Measurements from ENCODE around the gene PTPRK.

- TF ChIP-seq, protein P1, sequence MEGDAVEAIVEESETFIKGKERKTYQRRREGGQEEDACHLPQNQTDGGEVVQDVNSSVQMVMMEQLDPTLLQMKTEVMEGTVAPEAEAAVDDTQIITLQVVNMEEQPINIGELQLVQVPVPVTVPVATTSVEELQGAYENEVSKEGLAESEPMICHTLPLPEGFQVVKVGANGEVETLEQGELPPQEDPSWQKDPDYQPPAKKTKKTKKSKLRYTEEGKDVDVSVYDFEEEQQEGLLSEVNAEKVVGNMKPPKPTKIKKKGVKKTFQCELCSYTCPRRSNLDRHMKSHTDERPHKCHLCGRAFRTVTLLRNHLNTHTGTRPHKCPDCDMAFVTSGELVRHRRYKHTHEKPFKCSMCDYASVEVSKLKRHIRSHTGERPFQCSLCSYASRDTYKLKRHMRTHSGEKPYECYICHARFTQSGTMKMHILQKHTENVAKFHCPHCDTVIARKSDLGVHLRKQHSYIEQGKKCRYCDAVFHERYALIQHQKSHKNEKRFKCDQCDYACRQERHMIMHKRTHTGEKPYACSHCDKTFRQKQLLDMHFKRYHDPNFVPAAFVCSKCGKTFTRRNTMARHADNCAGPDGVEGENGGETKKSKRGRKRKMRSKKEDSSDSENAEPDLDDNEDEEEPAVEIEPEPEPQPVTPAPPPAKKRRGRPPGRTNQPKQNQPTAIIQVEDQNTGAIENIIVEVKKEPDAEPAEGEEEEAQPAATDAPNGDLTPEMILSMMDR (IDR thresholded peaks at IDR 0.05 in 4 of 5, conservative IDR thresholded peaks at IDR 0.05 in 1 of 5) = no peak
- TF ChIP-seq POLR2A (IDR thresholded peaks at IDR 0.05) = no peak
Observed at GRCh38 chr6:128095362-128095761, 425.0 kb downstream of the PTPRK start.
